MM.1S (cell line): ENCODE results near the gene CSPG5.

ENCODE experiments used
- DNase-seq: peaks from one replicate; pipeline ENCODE4 v3.0.0-alpha.2; 2015
- H2AFZ ChIP-seq: fragments of 300-600 bp; sonication (generic); 2 replicates; pipeline ENCODE4 v1.6.0; 2016; ENCODE audit warnings: antibody characterized with exemption, low read length
- H3F3A ChIP-seq: fragments of 300-600 bp; sonication (generic); 2 replicates; pipeline ENCODE4 v1.6.1; 2016; ENCODE audit warnings: mild to moderate bottlenecking, antibody characterized with exemption, low read length, moderate library complexity, mixed read lengths; ENCODE audit not compliant: insufficient read depth
- H3K27ac ChIP-seq: fragments of 300-600 bp; sonication (generic); 2 replicates; pipeline ENCODE4 v1.5.1; 2016; ENCODE audit warnings: mild to moderate bottlenecking, low read length
- H3K27me3 ChIP-seq: fragments of 300-600 bp; sonication (generic); replicated peaks from 2 replicates; pipeline ENCODE4 v1.6.0; 2016; ENCODE audit warnings: low read length; ENCODE audit not compliant: insufficient read depth
- H3K36me3 ChIP-seq: fragments of 300-600 bp; sonication (generic); replicated peaks from 2 replicates; pipeline ENCODE4 v1.6.1; 2016; ENCODE audit warnings: mild to moderate bottlenecking, low read length, mixed read lengths; ENCODE audit not compliant: insufficient read depth
- H3K4me1 ChIP-seq: fragments of 300-600 bp; sonication (generic); 2 replicates; pipeline ENCODE4 v1.6.1; 2016; ENCODE audit warnings: low read length, mixed read lengths
- H3K4me2 ChIP-seq: fragments of 300-600 bp; sonication (generic); 2 replicates; pipeline ENCODE4 v1.6.0; 2016; ENCODE audit warnings: low read depth, low read length
- H3K4me3 ChIP-seq: fragments of 300-600 bp; sonication (generic); 2 replicates; pipeline ENCODE4 v1.5.1; 2016; ENCODE audit warnings: low read length, mixed read lengths
- H3K79me2 ChIP-seq: fragments of 300-600 bp; sonication (generic); 2 replicates; pipeline ENCODE4 v1.6.1; 2016; ENCODE audit warnings: mixed run types, low read length, mixed read lengths
- H3K9ac ChIP-seq: fragments of 300-600 bp; sonication (generic); 2 replicates; pipeline ENCODE4 v1.6.1; 2016; ENCODE audit warnings: low read length, mixed read lengths
- H3K9me2 ChIP-seq: fragments of 300-600 bp; sonication (generic); replicated peaks from 2 replicates; pipeline ENCODE4 v1.6.1; 2016; ENCODE audit warnings: mild to moderate bottlenecking, low read length, mixed read lengths; ENCODE audit not compliant: insufficient read depth
- H3K9me3 ChIP-seq: fragments of 300-600 bp; sonication (generic); replicated peaks from 2 replicates; pipeline ENCODE4 v1.6.1; 2016; ENCODE audit warnings: mild to moderate bottlenecking, low read length, mixed read lengths; ENCODE audit not compliant: insufficient read depth
- H4K20me1 ChIP-seq: fragments of 300-600 bp; sonication (generic); 2 replicates; pipeline ENCODE4 v1.6.1; 2016; ENCODE audit warnings: mild to moderate bottlenecking, low read length, moderate library complexity, mixed read lengths; ENCODE audit not compliant: insufficient read depth
- CTCF ChIP-seq: fragments of 300-600 bp; sonication (generic); IDR thresholded peaks from 2 replicates; pipeline ENCODE4 v1.5.1; 2016; ENCODE audit warnings: antibody characterized with exemption, low read length, mixed read lengths
- EZH2 ChIP-seq: fragments of 300-600 bp; sonication (generic); optimal IDR thresholded peaks from 2 replicates; pipeline ENCODE3; 2017; ENCODE audit warnings: low read depth, mild to moderate bottlenecking, antibody characterized with exemption, low read length, mixed read lengths
- EZH2phosphoT487 ChIP-seq: fragments of 300-600 bp; sonication (generic); IDR thresholded peaks from 2 replicates; pipeline ENCODE4 v1.6.1; 2018; ENCODE audit warnings: antibody characterized with exemption, low read length

Gene CSPG5

GRCh38 chr3:47523310-47524073 lies 55.2 kb downstream of the CSPG5 start:
- Histone ChIP-seq H3K9me2 (no peaks in the 10 kb centered on the region), H3K79me2 (no peaks in the 10 kb centered on the region), H3F3A (0 out of 2 replicates have a peak, but pooled peaks cover 3% of the 10 kb centered on the region), H3K4me3 (no peak overlapping the region), H3K9me3 (no peaks in the 10 kb centered on the region), H3K27me3 (no peaks in the 10 kb centered on the region), H3K4me2 (no peak overlapping the region), H2AFZ (no peak overlapping the region), H4K20me1 (no peaks in the 10 kb centered on the region), H3K4me1 (peaks cover 8% of the 10 kb centered on the region), H3K36me3 (no peaks in the 10 kb centered on the region), H3K27ac (no peak overlapping the region), H3K9ac (no peak overlapping the region)
- TF ChIP-seq CTCF (no peak), EZH2phosphoT487 (no peak), EZH2 (no peak)
- no peak for DNase-seq

DNA sequence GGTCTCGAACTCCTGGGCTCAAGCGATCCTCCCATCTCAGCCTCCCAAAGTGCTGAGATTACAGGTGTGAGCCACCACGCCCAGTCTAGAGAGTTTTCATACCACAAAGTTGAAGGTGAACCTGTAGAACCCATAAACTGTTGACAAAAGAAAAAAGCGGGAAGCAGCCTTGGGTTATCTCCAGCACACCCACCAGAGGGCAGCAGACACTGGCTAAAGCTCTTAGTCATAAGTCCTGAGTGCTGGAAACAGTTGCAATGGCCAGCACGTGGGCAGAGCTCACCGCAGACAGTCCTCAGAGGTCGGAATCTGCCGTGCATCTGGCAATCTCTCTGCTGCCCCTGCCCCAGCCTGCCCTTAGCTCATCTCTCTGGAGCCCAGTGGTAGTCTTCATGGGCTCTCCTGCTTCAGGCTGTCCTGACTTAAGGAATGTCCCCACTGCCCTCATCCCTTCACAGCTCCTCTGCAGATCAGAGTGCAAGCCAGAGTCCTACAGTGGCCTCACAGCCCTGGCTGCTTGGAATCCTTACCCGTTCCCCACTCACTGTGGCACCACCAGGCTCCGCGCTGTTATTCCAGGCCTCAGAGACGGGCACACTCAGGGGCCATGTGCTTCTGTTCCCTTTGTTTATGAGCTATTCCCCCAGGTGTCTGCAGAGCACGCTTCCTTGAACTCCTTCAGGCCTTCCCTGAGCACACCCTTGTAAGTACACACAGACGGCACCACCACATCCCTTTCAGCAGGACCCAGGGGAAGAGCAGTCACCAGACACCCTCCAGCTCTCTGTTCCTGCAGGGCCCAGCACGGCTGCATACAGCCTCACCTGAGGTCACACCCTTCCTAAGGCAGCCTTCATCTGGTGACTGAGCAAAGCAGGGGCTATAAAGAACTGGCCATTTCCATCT lies 56.3 kb downstream of the CSPG5 start:
- peak overlapping the region; percentile 89 for H2AFZ ChIP-seq

DNA sequence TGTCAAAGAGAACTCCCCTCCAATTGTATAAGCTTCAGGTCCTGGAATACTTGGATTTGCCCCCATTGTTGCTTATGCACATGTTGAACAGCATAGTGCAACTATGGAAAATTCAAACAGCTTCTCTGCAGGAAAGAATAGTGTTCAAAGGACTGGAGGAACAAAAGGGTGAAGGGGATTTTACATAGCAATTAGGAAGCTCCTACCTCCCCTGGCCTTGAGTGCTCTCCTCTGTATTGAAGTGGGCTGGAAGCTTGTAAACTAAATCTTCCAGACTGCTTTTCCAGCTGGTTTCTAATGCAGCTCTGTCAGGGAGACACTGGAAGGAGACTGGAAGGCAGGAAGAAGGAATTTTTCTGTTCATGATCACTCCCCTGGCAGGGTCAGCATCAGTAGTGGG lies 57.9 kb downstream of the CSPG5 start:
- no peaks in the 10 kb centered on the region for H3K79me2 ChIP-seq
- H3K27ac ChIP-seq = no peak overlapping the region
- H3K4me2 ChIP-seq = no peak overlapping the region
- 0 out of 2 replicates have a peak, but pooled peaks cover under 1% of the 10 kb centered on the region for H3K27me3 ChIP-seq
- H4K20me1 ChIP-seq = no peaks in the 10 kb centered on the region
- no peaks in the 10 kb centered on the region for H3F3A ChIP-seq
- H3K9me2 ChIP-seq = no peaks in the 10 kb centered on the region
- no peak for TF ChIP-seq EZH2phosphoT487
- TF ChIP-seq EZH2 = no peak
- no peak for TF ChIP-seq CTCF
- H3K9me3 ChIP-seq = no peaks in the 10 kb centered on the region
- no peak for DNase-seq
- no peak overlapping the region; the same call in 1 of the 2 replicates for H2AFZ ChIP-seq
- H3K9ac ChIP-seq = no peak overlapping the region
- H3K4me1 ChIP-seq = peaks cover 4% of the 10 kb centered on the region
- H3K36me3 ChIP-seq = no peaks in the 10 kb centered on the region
- no peak overlapping the region for H3K4me3 ChIP-seq

More for the DNA sequence above, 56.3 kb downstream of the CSPG5 start:
- no peak overlapping the region for H3K27ac ChIP-seq
- H3K9ac ChIP-seq = no peak overlapping the region; the same call in 1 of the 2 replicates
- peak; percentile 93 for DNase-seq
- 0 out of 2 replicates have a peak overlapping the region, but pooled peaks have one; percentile 19 for H3K4me2 ChIP-seq
- H3K4me3 ChIP-seq = no peak overlapping the region
- no peaks in the 10 kb centered on the region for H3K9me2 ChIP-seq
- TF ChIP-seq EZH2 (no peak), CTCF (peak; percentile 79)
- H3F3A ChIP-seq = no peaks in the 10 kb centered on the region
- H3K4me1 ChIP-seq = peaks cover 4% of the 10 kb centered on the region
- no peaks in the 10 kb centered on the region for H3K27me3 ChIP-seq
- no peaks in the 10 kb centered on the region for H3K9me3 ChIP-seq
- H4K20me1 ChIP-seq = no peaks in the 10 kb centered on the region
- H3K36me3 ChIP-seq = no peaks in the 10 kb centered on the region
- no peaks in the 10 kb centered on the region for H3K79me2 ChIP-seq
